Common myeloid progenitor, CD34-positive (primary cell): Measurements from ENCODE around the gene YPEL5. TPM values are rescaled to one million over a fixed set of nuclear protein-coding genes. Genes with fewer than 3 reads are reported as not detected.
"Not testable (repeated sequence)": the region's sequence is repeated elsewhere in the genome, so short reads cannot be mapped to it uniquely, and the experiment has no call there.

Experiments used
- CTCF ChIA-PET: fragments of 350-600 bp; sonication (Branson Sonifier 250); formaldehyde crosslinking; loops from one replicate; lab custom pipeline; 2021; ENCODE audit warnings: antibody characterized with exemption; lab: Charles Lee
- POLR2A ChIA-PET: fragments of 350-600 bp; sonication (Branson Sonifier 250); formaldehyde crosslinking; loops from one replicate; lab custom pipeline; 2021; ENCODE audit warnings: antibody characterized with exemption; lab: Charles Lee
- DNase-seq, 3 donors: peaks; one replicate each; pipeline versions ENCODE4 v3.0.0 to v3.0.0-alpha.2; 2013
- H3K27ac ChIP-seq, 2 experiments: 1 replicate in 1 of 2; 2 replicates in 1 of 2; pipeline ENCODE4 v1.7.0; 2013; ENCODE audit warnings: inconsistent platforms in 2 of 2, low read length in 2 of 2, mild to moderate bottlenecking in 2 of 2, low read depth in 1 of 2, moderate library complexity in 1 of 2; ENCODE audit not compliant: severe bottlenecking in 2 of 2, insufficient read depth in 1 of 2, poor library complexity in 1 of 2
- H3K27me3 ChIP-seq, 5 experiments: replicated peaks in 2 of 5; 1 replicate in 3 of 5; 2 replicates in 2 of 5; pipeline versions ENCODE4 v1.6.1 to v1.7.0; 2013; ENCODE audit warnings: low read length in 4 of 5, mild to moderate bottlenecking in 2 of 5, moderate library complexity in 2 of 5, inconsistent platforms in 1 of 5; ENCODE audit not compliant: insufficient read depth in 5 of 5, control insufficient read depth in 4 of 5
- H3K36me3 ChIP-seq, 4 experiments: 1 replicate in 2 of 4; 2 replicates in 2 of 4; pipeline versions ENCODE4 v1.6.1 to v1.7.0; 2013; ENCODE audit warnings: low read length in 3 of 4, control low read depth in 1 of 4, mild to moderate bottlenecking in 1 of 4; ENCODE audit not compliant: control insufficient read depth in 4 of 4, insufficient read depth in 4 of 4
- H3K4me1 ChIP-seq, 4 experiments: 1 replicate in 3 of 4; 2 replicates in 1 of 4; pipeline versions ENCODE4 v1.6.1 to v1.7.1; 2013; ENCODE audit warnings: low read length in 3 of 4, mild to moderate bottlenecking in 3 of 4, control low read depth in 1 of 4, inconsistent platforms in 1 of 4, moderate library complexity in 1 of 4; ENCODE audit not compliant: control insufficient read depth in 4 of 4, insufficient read depth in 4 of 4; ENCODE audit errors: control extremely low read depth in 1 of 4
- H3K4me3 ChIP-seq, 7 experiments: 1 replicate in 4 of 7; 2 replicates in 3 of 7; pipeline versions ENCODE4 v1.5.1 to v1.7.0; 2013; ENCODE audit warnings: mild to moderate bottlenecking in 7 of 7, low read length in 6 of 7, moderate library complexity in 6 of 7, inconsistent platforms in 2 of 7, low read depth in 2 of 7, control low read depth in 1 of 7; ENCODE audit not compliant: insufficient read depth in 4 of 7, control insufficient read depth in 1 of 7; ENCODE audit errors: extremely low read depth in 1 of 7
- H3K9me3 ChIP-seq, 5 experiments: 1 replicate in 4 of 5; 2 replicates in 1 of 5; pipeline versions ENCODE4 v1.6.1 to v1.7.1; 2013; ENCODE audit warnings: low read length in 4 of 5, mild to moderate bottlenecking in 2 of 5, inconsistent platforms in 1 of 5, low read depth in 1 of 5, moderate library complexity in 1 of 5; ENCODE audit not compliant: control insufficient read depth in 4 of 5, insufficient read depth in 2 of 5; ENCODE audit errors: control extremely low read depth in 1 of 5
- WGBS: methylation state at CpG from one replicate; pipeline ENCODE4 v1.1.5; 2013; ENCODE audit not compliant: insufficient coverage; 5-methylcytosine and 5-hydroxymethylcytosine counted together
- polyA plus RNA-seq: library from polyadenylated mRNA; unstranded; fragments of 120-200 nt; gene quantifications from one replicate; pipeline ENCODE4 v1.2.1, GENCODE V29; 2013

YPEL5 gene
- 438 TPM for polyA plus RNA-seq

DNA sequence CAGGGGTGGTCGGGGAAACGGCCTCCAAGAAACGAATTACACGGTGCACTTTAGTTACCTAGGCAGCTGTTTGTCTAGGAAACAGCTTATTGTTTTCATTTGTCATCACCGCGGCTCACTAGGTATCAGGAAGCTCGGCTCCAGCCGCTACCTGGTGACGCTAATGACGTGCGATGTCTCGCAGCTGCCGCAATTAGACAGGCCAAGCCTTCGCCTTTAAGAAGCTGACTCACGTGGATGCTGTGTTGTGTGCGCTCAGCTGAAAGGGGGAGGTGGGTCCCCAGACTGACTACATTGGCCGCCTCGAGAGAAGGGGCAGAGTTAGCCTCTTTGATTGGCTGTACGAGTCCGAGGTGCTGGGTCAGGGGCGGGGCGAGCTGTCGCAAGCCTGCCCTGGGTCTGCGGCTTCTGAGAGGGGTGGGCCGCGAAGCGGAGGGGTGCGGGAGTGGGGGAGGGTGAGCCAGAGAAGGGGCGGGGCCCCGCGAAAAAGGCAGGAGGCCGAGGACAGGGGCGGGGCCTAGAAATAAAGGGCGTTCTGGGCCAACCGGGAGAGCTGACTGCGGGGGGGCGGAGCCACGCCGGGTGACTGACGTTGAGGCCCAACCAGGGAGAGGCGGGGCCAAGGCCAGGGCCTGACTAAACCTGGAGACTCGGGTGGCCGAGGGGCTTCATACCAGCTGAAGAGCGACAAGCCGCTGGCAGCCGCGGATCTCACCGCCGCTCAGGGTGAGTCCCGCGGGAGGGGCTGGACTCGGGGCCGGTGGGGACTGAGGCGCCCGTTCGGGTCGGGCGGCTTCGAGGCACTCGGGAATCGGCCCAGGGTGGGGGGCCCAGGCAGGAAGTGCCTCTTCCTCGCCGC lies at the start of gene YPEL5:
TSS of gene YPEL5 (plus strand) at position 671 of the 859 bp plus-strand sequence. CDS start 9,645 bp downstream, outside the sequence.
- peak; percentile 100 for DNase-seq
- Histone ChIP-seq H3K4me1 (peaks cover 29 to 45% (median 40%) of the 10 kb centered on the region in 4 experiments), H3K4me3 (peak within 1 kb of the TSS; percentile 65 to 89 (median 81)), H3K27ac (peak within 1 kb of the TSS; percentile 96), H3K27me3 (no peaks in the 10 kb centered on the region), H3K36me3 (peaks cover 1 to 20% (median 6%) of the 10 kb centered on the region in 4 experiments), H3K9me3 (no peaks in the 10 kb centered on the region)
- POLR2A ChIA-PET = interaction anchor here (0.6 to 0.8 kb wide), 2 partner anchors 12 to 717 kb away, joined by 4 to 5 read pairs; no protein-coding TSS in a partner anchor
- CTCF ChIA-PET = interaction anchor here (0.6 to 8.3 kb wide), 9 partner anchors 11 to 1122 kb away, joined by 3 to 68 read pairs (median 4); no protein-coding TSS in a partner anchor
- WGBS = under 1% methylated on average over 57 of the region's 63 CpGs

DNA sequence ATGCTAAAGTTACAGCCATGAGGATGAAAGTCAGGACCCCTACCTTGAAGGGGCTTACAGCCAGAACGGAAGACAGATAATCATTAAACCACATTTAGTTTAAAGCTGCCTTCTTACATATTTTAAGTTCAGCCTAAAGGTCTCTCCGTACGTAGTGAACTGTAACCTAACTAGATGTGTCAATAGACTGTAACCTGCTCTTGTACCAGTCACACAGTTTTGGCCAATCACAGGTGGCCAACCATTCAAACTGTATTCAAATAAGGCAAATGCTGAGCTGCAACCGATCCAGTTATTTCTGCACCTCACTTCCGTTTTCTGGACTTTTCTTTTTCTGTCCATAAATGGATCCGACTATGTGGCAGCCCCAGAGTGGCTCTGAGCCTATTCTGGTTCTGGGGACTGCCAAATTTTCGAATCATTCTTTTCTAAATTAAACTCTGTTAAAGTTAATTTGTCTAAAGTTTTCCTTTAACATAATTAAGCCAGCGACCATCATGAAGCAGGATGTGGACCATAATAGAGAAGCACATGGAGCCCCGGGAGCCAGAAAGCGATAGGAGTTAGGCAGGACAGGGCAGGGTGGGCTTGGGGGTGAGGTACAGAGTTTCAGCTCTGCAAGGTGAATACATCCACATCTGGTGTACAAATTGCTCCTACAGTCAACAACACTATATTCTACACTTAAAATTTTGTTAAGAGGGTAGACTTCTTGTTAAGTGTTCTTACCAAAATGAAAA lies 48.4 kb upstream of the YPEL5 start:
- WGBS = 75% methylated on average over 4 of the region's 10 CpGs
- DNase-seq = no peak
- H3K36me3 ChIP-seq = no peaks in the 10 kb centered on the region
- no peak overlapping the region for H3K4me3 ChIP-seq
- ChIA-PET POLR2A (no interaction called here), CTCF (interaction anchor here (0.9 to 2.7 kb wide), 2 partner anchors 16 to 51 kb away, joined by 3 to 7 read pairs; no protein-coding TSS in a partner anchor)
- no peaks in the 10 kb centered on the region for H3K9me3 ChIP-seq
- H3K4me1 ChIP-seq = no peaks in the 10 kb centered on the region
- H3K27me3 ChIP-seq = peaks cover 0 to 6% (median 2%) of the 10 kb centered on the region in 5 experiments
- no peak overlapping the region for H3K27ac ChIP-seq

DNA sequence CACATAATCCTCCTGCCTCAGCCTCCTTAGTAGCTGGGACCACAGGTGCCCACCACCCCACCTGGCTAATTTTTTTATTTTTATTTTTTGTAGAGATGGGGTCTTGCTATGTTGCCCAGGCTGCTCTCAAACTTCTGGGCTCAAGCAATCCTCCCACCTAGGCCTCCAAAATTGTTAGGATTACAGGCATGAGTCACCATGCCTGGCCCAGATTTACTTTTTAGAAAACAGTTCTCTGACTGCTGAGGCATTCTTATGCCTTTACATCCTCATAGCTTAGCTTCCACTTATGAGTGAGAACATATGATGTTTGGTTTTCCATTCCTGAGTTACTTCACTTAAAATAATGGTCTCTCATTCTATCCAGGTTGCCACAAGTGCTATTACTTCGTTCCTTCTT lies 47.4 kb upstream of the YPEL5 start:
- CTCF ChIA-PET = interaction anchor here (0.8 to 2.7 kb wide), 3 partner anchors 15 to 18 kb away, joined by 3 to 8 read pairs (median 7); no protein-coding TSS in a partner anchor
- POLR2A ChIA-PET, H3K4me1 ChIP-seq, H3K9me3 ChIP-seq, H3K36me3 ChIP-seq, DNase-seq, H3K27ac ChIP-seq, H3K27me3 ChIP-seq, H3K4me3 ChIP-seq: not testable (repeated sequence)
- WGBS = no CpG with 5 or more reads among the region's 1 CpG

DNA sequence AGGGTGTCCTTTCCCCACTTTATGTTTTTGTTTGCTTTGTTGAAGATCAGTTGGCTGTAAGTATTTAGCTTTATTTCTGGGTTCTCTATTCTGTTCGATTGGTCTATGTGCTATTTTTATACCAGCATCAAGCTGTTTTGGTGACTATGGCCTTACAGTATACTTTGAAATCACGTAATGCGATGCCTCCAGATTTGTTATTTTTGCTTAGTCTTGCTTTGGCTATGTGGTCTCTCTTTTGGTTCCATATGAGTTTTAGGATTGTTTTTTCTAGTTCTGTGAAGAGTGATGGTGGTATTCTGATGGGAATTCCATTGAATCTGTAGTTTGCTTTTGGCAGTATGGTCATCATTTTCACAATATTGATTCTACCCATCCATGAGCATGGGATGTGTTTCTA lies 46.1 kb upstream of the YPEL5 start:
- POLR2A ChIA-PET, H3K27me3 ChIP-seq, H3K27ac ChIP-seq, H3K9me3 ChIP-seq, H3K36me3 ChIP-seq, DNase-seq, H3K4me3 ChIP-seq, H3K4me1 ChIP-seq: not testable (repeated sequence)
- CTCF ChIA-PET = interaction anchor here (0.6 to 2.1 kb wide), 4 partner anchors 8 to 44 kb away, joined by 4 to 5 read pairs (median 4); no protein-coding TSS in a partner anchor
- WGBS = no CpG with 5 or more reads among the region's 3 CpGs

DNA sequence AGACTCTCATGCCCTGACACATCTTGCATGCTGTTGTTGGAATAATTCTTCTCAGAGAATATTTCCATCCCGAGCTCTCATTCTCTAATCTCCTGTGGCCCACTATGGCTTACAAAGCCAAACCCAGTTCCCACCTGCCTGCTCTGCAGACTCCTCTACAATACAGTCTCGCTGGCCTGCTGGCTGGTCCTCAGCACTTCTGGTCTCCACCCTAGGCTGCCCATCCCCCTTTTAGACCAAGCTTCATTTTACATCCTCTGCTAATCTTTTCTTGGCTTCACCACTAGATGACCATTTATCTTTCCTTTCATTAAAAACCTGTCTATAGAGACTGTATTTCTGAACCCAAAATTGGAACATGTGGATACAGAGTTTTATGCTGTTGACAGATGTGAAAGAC lies 42.5 kb upstream of the YPEL5 start:
- no peak for DNase-seq
- Histone ChIP-seq H3K27ac (no peak overlapping the region), H3K36me3 (no peaks in the 10 kb centered on the region), H3K27me3 (no peaks in the 10 kb centered on the region), H3K4me1 (no peaks in the 10 kb centered on the region), H3K9me3 (no peaks in the 10 kb centered on the region), H3K4me3 (no peak overlapping the region)
- no CpG with 5 or more reads among the region's 2 CpGs for WGBS
- ChIA-PET CTCF (interaction anchor here (0.8 to 3.1 kb wide), 3 partner anchors 10 to 14 kb away, joined by 4 to 14 read pairs (median 5); no protein-coding TSS in a partner anchor), POLR2A (no interaction called here)

DNA sequence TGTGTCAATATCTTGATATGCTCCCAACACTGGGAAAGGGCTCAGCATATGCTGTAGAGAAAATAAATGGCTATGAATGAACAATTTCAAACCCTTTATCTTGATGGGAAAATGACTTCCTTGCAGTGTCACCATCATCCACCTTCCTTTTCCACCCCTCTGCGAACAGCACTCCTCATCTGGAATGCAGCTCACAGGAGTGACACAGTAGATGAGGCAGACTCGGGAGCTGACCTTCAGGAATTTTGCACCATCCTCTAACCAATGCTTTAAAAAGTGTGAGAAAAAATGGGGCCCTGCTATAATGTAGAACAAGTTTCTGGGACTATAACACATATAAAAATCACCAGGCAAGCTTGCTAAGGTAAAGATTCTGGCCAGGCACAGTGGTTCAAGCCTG lies 41.3 kb upstream of the YPEL5 start:
- 100% methylated on average over 1 of the region's 2 CpGs for whole genome bisulfite sequencing
- Histone ChIP-seq H3K4me3 (no peak overlapping the region), H3K27me3 (no peaks in the 10 kb centered on the region), H3K36me3 (no peaks in the 10 kb centered on the region), H3K27ac (no peak overlapping the region), H3K4me1 (peaks cover 0 to 7% (median 4%) of the 10 kb centered on the region in 4 experiments), H3K9me3 (no peaks in the 10 kb centered on the region)
- ChIA-PET POLR2A (no interaction called here), CTCF (interaction anchor here (3.1 kb wide), 1 partner anchor 9 kb away, joined by 14 read pairs; no protein-coding TSS in a partner anchor)
- DNase-seq = no peak
